HEK293 (cell line): ENCODE data around the gene PCDHA10.

Experiments
- PATZ1 ChIP-seq: fragments of 450-650 bp; formaldehyde crosslinking; IDR thresholded peaks from 2 replicates; pipeline ENCODE4 v1.5.1; 2016; ENCODE audit warnings: missing biosample characterization, missing genetic modification characterization
- YY1 ChIP-seq: fragments of 450-650 bp; formaldehyde crosslinking; IDR thresholded peaks from 2 replicates; pipeline ENCODE4 v1.5.1; 2018; ENCODE audit warnings: missing biosample characterization, missing genetic modification characterization
- ZNF777 ChIP-seq: fragments of 450-650 bp; formaldehyde crosslinking; IDR thresholded peaks from 2 replicates; pipeline ENCODE4 v1.5.1; 2017; ENCODE audit warnings: missing biosample characterization, missing genetic modification characterization, borderline replicate concordance

GRCh38 chr5:140806834-140807775 is 48.6 kb upstream of the PCDHA10 start, which contains the start of gene PCDHA4:
- TF ChIP-seq YY1 (tag by site-specific recombination) (no peak), PATZ1 (tag by site-specific recombination) (no peak), ZNF777 (tag by site-specific recombination) (no peak)
